ENCODE measurements around the gene TARBP1. TPM values are rescaled to one million over a fixed set of nuclear protein-coding genes. Genes with fewer than 3 reads are reported as not detected.

TARBP1 gene
- total and polyA plus RNA-seq, 2 donors = 8.6 to 52.7 TPM

DNA sequence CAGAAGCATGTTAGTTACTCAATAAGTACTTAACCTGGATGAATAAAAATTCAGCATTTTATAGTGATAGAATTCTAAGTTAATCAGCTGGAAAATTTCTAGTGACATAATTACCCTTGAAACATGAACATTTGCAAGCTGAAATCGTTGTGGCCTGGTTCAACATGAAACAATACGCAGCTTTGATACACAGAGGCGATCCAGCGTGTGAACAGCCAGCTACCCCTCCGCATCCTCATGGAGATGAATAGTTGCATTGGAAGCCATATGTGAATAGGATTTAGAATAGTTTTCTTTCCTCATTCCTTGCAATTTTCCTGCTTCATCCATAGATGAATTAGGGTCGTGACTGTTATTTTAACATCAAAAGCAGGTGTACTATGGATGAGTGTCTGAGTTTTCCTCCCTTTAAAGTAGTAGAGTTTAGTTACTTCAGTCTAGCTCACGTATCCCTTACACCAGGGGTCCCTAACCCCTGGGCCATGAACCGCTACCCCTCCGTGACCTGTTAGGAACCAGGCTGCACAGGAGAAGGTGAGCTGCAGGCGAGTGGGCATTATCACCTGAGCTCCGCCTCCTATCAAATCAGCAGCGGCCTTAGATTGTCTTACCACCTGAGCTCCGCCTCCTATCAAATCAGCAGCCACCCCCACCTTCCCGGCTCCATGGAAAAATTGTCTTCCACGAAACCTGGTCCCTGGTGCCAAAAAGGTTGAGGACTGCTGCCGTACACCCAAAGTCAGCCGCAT lies 6.2 kb upstream of the TARBP1 start:
- Histone ChIP-seq H3K27ac (ENCODE audit: low read depth) (no peak overlapping the region), H3K4me1 (ENCODE audit: insufficient read depth) (no peaks in the 10 kb centered on the region), H3K4me3 (ENCODE audit: low read depth, low read length) (no peak overlapping the region), H3K36me3 (ENCODE audit: insufficient read depth) (no peaks in the 10 kb centered on the region)
- DNase-seq (ENCODE audit: extremely low spot score) = no peak
- 79% methylated on average over 17 of the region's 17 CpGs for WGBS

DNA sequence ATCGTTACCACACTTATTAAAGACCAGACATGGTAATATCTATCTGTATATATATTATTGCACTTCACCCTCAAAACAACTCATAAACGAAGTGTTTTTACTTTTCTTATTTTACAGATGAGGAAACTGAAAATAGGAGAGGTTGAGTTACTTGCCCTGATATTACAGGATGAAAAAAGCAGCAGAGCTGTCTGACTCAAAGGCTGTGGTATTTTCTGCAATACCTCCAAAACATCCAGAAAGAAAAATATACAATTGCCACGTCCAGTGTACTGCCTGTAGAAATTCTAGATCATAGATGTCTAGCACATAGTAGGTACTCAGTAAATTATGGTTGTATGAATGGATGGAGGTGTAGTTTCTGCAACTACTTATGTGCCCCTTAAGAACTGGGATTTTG lies 5.2 kb upstream of the TARBP1 start:
- H3K4me1 ChIP-seq (ENCODE audit: insufficient read depth) = no peaks in the 10 kb centered on the region
- 67% methylated on average over 3 of the region's 3 CpGs for WGBS
- DNase-seq (ENCODE audit: extremely low spot score) = no peak
- no peaks in the 10 kb centered on the region for H3K36me3 ChIP-seq (ENCODE audit: insufficient read depth)
- no peak overlapping the region for H3K27ac ChIP-seq (ENCODE audit: low read depth)
- H3K4me3 ChIP-seq (ENCODE audit: low read depth, low read length) = no peak overlapping the region

DNA sequence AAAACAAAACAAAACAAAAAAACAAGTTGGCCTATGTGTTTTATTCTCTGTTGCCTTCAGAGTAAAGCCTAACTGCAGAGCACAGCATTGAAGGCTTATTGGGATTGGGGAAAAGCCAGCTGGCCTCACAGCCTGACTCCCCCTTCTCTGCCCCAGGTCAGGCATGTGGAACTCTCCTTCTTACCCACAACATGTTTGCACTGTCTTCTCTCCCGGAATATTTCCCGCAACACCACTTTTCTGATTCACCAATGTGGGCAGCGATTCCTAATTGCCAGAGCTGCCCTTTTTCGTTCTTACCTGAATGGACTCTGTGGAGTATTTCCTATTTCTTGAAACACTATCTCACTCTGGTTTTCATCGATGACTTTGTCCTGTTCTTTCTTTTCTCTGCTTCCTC lies 2.8 kb upstream of the TARBP1 start:
- WGBS = 84% methylated on average over 5 of the region's 5 CpGs
- Histone ChIP-seq H3K4me3 (ENCODE audit: low read depth, low read length) (no peak overlapping the region), H3K36me3 (ENCODE audit: insufficient read depth) (no peaks in the 10 kb centered on the region), H3K27ac (ENCODE audit: low read depth) (no peak overlapping the region), H3K4me1 (ENCODE audit: insufficient read depth) (no peaks in the 10 kb centered on the region)
- no peak for DNase-seq (ENCODE audit: extremely low spot score)

DNA sequence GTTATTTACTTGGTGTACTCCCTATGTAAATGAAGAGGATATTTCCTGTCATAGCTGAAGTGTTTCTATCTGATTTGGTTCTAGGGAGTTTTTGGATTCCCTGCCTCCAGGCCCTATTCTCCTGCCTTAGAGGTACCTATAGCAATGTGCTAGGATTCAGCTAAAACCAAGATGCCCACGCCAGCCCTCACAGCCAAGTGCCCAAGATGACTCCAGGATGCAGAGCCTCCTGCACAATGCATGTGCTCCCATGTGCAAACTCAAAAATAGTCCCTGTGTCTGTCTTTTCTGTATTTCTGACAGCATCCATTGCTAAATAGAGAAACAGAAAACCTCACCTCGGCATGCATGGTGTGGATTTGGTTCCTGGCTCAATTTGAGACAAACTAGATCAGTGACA lies 887 bp upstream of the TARBP1 start:
- Histone ChIP-seq H3K4me1 (ENCODE audit: insufficient read depth) (no peaks in the 10 kb centered on the region), H3K36me3 (ENCODE audit: insufficient read depth) (no peaks in the 10 kb centered on the region), H3K4me3 (ENCODE audit: low read depth, low read length) (no peak overlapping the region), H3K27ac (ENCODE audit: low read depth) (no peak overlapping the region)
- 86% methylated on average over 2 of the region's 2 CpGs for WGBS
- DNase-seq (ENCODE audit: extremely low spot score) = no peak

DNA sequence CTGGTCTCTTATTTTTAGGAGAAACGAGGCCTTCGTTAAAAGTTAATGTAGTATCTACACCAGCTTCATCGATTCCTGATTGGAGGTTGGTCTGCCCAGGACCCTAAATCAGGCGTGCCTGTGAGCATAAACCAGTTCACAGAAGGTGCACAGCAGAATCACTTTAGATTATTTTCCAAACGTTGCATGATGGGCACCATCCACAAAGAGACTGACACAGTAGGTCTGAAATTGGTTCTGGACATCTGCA lies 256 bp upstream of the TARBP1 start:
- Histone ChIP-seq H3K4me1 (ENCODE audit: insufficient read depth) (no peaks in the 10 kb centered on the region), H3K27ac (ENCODE audit: low read depth) (no peak overlapping the region), H3K4me3 (ENCODE audit: low read depth, low read length) (no peak overlapping the region), H3K36me3 (ENCODE audit: insufficient read depth) (no peaks in the 10 kb centered on the region)
- WGBS = 18% methylated on average over 5 of the region's 5 CpGs
- no peak for DNase-seq (ENCODE audit: extremely low spot score)

DNA sequence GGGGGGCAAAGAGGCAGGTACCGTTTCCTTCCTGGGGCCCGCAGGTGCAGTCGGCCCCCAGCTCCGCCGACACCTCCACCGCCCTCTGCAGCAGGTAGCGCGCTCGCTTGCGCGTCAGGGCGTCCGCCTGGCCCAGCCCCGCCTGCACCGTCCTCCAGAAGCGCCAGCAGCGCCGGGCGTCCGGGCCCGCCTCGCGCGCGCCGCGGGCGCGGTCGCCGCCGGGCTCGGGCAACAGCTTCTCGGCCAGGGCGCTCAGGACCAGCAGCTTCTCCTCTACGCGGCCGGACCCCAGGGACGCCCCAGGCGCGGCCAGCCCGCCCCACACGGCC lies 863 bp downstream of the TARBP1 start:
- peak overlapping the region; percentile 81 for H3K4me3 ChIP-seq (ENCODE audit: low read depth, low read length)
- DNase-seq (ENCODE audit: extremely low spot score) = no peak
- no peaks in the 10 kb centered on the region for H3K4me1 ChIP-seq (ENCODE audit: insufficient read depth)
- under 1% methylated on average over 43 of the region's 43 CpGs for WGBS
- H3K27ac ChIP-seq (ENCODE audit: low read depth) = peak overlapping the region; percentile 94
- no peaks in the 10 kb centered on the region for H3K36me3 ChIP-seq (ENCODE audit: insufficient read depth)

DNA sequence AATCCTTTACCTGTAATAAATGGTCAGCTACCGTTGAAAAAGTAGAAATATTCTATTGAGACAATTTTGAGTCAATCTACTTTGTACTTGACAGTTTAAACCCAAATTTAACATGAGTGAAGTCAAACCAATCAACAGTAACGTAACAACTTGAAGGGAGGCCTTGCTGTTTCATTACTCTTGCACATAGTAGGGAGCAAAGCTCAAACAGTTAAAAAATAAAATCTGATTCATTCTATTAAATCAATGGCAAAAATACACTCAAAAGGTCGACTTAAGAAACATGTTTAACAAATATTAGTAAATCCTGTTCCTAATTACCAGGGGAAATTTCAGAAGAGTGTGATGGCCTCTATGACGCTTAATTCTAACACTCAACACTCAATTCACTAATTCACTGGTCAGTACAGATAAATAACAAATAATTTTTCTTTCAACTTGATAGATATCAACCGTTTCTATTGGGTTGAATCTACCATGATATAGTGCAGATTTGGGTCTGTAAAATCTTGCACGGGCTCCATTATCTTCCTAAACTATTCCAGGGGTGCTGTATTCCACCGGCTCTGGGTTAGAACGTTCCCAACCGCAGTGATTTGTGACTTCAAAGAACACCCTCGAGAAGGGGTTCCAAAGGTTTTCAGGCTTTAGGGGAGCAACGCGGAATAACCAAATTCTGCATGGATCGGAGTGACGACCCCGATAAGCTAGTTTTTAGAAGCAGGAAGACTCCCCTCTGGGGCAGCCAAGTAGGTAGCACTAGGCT lies 1.4 kb downstream of the TARBP1 start:
- H3K4me1 ChIP-seq (ENCODE audit: insufficient read depth) = no peaks in the 10 kb centered on the region
- no peak for DNase-seq (ENCODE audit: extremely low spot score)
- no peaks in the 10 kb centered on the region for H3K36me3 ChIP-seq (ENCODE audit: insufficient read depth)
- WGBS = 25% methylated on average over 15 of the region's 15 CpGs
- peak overlapping the region; percentile 94 for H3K27ac ChIP-seq (ENCODE audit: low read depth)
- H3K4me3 ChIP-seq (ENCODE audit: low read depth, low read length) = peak overlapping the region; percentile 81

DNA sequence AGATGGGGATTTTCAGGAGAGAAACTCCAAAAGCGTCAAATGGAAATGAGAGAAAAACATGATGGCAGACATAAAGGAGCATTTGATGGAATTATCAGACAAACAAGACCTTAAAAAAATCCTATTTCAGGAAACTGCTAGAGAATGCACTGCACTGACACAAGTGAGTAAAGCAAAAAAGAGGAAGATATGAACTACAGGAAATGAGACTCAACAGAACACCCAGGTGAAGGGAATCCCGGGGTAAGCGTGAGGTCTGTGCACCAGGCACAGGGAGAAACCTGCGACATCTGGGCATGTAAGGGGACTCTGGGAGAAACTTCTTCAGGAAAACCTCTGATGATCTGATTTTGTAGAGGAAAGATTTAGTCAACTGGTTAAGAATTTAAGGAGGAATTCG lies 2.8 kb downstream of the TARBP1 start:
- H3K27ac ChIP-seq (ENCODE audit: low read depth) = no peak overlapping the region
- H3K4me1 ChIP-seq (ENCODE audit: insufficient read depth) = no peaks in the 10 kb centered on the region
- WGBS = 80% methylated on average over 5 of the region's 5 CpGs
- H3K4me3 ChIP-seq (ENCODE audit: low read depth, low read length) = no peak overlapping the region
- H3K36me3 ChIP-seq (ENCODE audit: insufficient read depth) = no peaks in the 10 kb centered on the region
- DNase-seq (ENCODE audit: extremely low spot score) = no peak

DNA sequence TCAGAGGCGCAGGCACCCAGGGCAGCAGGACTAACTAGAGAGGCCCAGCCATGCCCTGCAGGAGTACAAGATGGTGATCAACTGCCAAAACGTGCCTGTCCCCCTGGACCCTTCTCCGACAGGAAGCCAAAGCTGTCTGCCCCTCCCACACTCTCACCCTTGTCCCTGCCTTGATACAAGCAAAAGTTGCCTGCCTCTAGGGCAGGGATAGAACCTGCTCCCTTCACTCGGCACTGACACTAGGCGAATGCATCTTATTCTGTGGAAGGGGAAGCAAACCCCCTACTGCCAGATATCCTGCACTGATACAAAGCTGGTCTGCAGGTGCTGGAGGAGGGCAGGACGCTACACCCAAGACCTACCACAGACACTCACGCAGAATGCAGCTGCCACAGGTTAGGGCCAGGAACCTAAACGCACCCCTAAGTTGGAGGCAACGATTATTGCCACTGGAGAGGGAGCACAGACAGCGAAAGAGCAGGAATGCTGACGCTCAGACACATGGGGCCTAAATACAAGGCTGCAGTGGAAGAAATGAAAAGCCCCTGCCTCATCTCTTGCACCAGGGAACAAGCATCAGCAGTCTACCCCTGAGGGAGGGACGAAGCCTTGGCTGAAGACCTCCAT lies 3.7 kb downstream of the TARBP1 start:
- no peak overlapping the region for H3K4me3 ChIP-seq (ENCODE audit: low read depth, low read length)
- H3K36me3 ChIP-seq (ENCODE audit: insufficient read depth) = no peaks in the 10 kb centered on the region
- DNase-seq (ENCODE audit: extremely low spot score) = no peak
- 82% methylated on average over 12 of the region's 12 CpGs for WGBS
- no peaks in the 10 kb centered on the region for H3K4me1 ChIP-seq (ENCODE audit: insufficient read depth)
- no peak overlapping the region for H3K27ac ChIP-seq (ENCODE audit: low read depth)

DNA sequence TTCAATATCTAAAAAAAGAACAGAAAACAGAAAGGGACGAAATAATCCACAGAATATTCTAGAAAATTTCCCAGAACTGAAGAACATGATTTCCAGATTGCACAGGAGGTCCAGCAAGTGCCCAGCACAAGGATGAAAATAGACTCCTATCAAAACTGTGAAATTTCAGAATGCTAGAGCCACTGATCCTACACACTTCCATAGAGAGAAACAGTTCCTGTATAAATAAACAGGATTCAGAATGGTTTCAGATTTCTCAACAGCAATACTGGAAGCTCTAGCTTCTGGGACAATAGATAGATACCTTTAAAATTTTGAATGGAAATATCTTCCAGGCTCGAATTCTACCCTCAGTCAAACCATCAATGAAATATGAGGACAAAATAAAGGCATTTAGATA lies 4.6 kb downstream of the TARBP1 start:
- no peaks in the 10 kb centered on the region for H3K36me3 ChIP-seq (ENCODE audit: insufficient read depth)
- WGBS = 72% methylated on average over 2 of the region's 2 CpGs

DNA sequence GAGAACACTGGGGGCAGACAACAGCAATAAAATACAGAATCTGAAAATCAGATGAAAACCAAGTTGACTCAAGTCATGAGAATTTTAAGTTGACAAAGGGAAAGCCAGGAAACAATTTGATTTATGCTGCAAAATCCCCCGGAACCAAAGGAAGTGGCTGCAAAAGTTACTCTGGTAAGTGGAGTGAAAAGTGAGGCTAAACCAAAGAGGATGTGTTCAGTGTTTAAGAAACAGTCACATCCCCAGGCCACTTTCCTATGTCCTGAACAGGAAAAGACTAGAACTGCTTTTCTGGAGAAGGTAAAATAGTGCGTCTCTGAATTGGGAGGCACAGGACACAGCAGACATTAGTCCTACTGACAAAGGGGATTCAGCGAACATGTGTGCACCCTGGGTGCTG lies 5.9 kb downstream of the TARBP1 start:
- Histone ChIP-seq H3K4me3 (ENCODE audit: low read depth, low read length) (no peak overlapping the region), H3K27ac (ENCODE audit: low read depth) (no peak overlapping the region), H3K4me1 (ENCODE audit: insufficient read depth) (no peaks in the 10 kb centered on the region), H3K36me3 (ENCODE audit: insufficient read depth) (no peaks in the 10 kb centered on the region)
- DNase-seq (ENCODE audit: extremely low spot score) = no peak
- WGBS = 81% methylated on average over 3 of the region's 3 CpGs

More for the DNA sequence above, 4.6 kb downstream of the TARBP1 start:
- Histone ChIP-seq H3K4me3 (ENCODE audit: low read depth, low read length) (no peak overlapping the region), H3K27ac (ENCODE audit: low read depth) (no peak overlapping the region), H3K4me1 (ENCODE audit: insufficient read depth) (no peaks in the 10 kb centered on the region)
- DNase-seq (ENCODE audit: extremely low spot score) = no peak

DNA sequence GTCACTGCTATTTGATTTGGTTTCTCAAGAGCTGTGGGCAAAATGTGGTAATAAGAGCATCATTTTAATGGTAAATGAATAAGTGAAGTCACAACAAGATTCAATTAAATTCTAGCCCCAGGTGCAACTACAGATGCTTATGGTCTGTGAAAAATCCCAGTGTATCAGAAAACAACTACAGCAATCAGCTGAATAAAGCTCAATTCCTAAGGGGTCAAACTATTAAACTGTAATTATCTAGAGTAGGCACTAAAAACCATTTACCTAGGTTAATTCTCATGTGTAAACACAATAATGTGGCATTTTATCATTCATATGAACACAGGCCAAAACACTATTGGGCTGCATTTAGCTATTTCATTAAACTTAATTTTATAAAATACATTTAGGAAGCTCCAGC lies 9.6 kb downstream of the TARBP1 start:
- no peak for DNase-seq (ENCODE audit: extremely low spot score)
- Histone ChIP-seq H3K27ac (ENCODE audit: low read depth) (no peak overlapping the region), H3K4me3 (ENCODE audit: low read depth, low read length) (no peak overlapping the region), H3K36me3 (ENCODE audit: insufficient read depth) (no peaks in the 10 kb centered on the region), H3K4me1 (ENCODE audit: insufficient read depth) (no peaks in the 10 kb centered on the region)

DNA sequence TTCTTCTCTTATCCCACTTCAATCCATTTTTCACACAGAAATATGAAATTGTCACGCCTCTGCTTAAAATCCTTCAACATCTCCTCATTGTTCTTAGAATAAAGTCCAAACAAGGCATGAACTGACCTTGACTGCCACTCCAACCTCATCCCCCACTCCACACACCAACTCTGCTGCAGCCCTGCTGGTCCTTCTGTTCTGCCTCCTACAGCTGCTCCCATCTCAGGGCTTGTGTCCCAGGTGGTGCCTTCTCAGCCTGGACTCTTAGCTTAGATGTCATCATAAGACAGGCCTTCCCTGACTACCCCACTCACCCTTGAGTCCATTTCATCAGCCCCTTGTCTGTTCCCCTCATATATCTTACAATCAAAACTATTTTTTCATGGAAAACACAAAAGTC lies 10.4 kb downstream of the TARBP1 start:
- H3K36me3 ChIP-seq (ENCODE audit: insufficient read depth) = no peaks in the 10 kb centered on the region
- H3K4me1 ChIP-seq (ENCODE audit: insufficient read depth) = no peaks in the 10 kb centered on the region
- no peak overlapping the region for H3K4me3 ChIP-seq (ENCODE audit: low read depth, low read length)
- DNase-seq (ENCODE audit: extremely low spot score) = no peak
- 97% methylated on average over 1 of the region's 1 CpG for WGBS
- no peak overlapping the region for H3K27ac ChIP-seq (ENCODE audit: low read depth)

DNA sequence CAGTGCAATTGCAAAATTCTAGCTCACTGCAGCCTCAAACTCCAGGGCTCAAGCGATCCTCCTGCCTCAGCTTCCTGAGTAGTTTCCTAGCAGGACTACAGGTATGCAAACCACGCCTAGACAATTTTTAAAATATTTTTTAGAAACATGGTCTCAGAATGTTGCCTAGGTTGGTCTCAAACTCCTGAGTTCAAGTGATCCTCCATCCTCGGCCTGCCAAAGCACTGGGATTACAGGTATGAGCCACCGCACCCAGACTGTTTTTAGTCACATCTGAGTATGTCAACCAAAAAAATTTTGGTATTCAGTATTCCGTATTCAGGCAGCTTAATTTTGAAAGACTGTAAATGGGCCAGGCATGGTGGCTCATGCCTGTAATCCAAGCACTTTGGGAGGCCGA lies 11.2 kb downstream of the TARBP1 start:
- Histone ChIP-seq H3K4me1 (ENCODE audit: insufficient read depth) (no peaks in the 10 kb centered on the region), H3K36me3 (ENCODE audit: insufficient read depth) (no peaks in the 10 kb centered on the region), H3K4me3 (ENCODE audit: low read depth, low read length) (no peak overlapping the region), H3K27ac (ENCODE audit: low read depth) (no peak overlapping the region)
- WGBS = 88% methylated on average over 6 of the region's 6 CpGs
- no peak for DNase-seq (ENCODE audit: extremely low spot score)

All from urinary bladder (tissue), 4 donors.